B cell (primary cell): ENCODE data around the gene SHB.

Source experiments
- CTCF ChIP-seq: fragments of 200-600 bp; IDR thresholded peaks from one replicate; pipeline ENCODE4 v1.8.0; 2022; ENCODE audit warnings: antibody characterized with exemption, mild to moderate bottlenecking
- EZH2 ChIP-seq: IDR thresholded peaks from 2 replicates; pipeline ENCODE4 v1.6.1; 2012; ENCODE audit warnings: borderline replicate concordance, low read depth, mild to moderate bottlenecking, moderate library complexity, low read length; ENCODE audit not compliant: insufficient read depth, poor library complexity, severe bottlenecking

GRCh38 chr9:38012767-38013450 lies 56.1 kb downstream of the SHB start:
- TF ChIP-seq CTCF (no peak), EZH2 (no peak)
